ENCODE results near the gene FUT2.

The FUT2 gene

GRCh38 chr19:48734625-48735024, 38.9 kb downstream of the FUT2 start:
- no peak for DNase-seq

- DNase-seq: no peak
Observed at GRCh38 chr19:48735031-48735615, 39.4 kb downstream of the FUT2 start.

GRCh38 chr19:48737360-48737998, 41.7 kb downstream of the FUT2 start:
- no peak for DNase-seq

GRCh38 chr19:48738557-48739403, 43.0 kb downstream of the FUT2 start:
- peak; percentile 92 for DNase-seq

- no peak for DNase-seq
Observed at GRCh38 chr19:48739404-48740163, 43.8 kb downstream of the FUT2 start.

GRCh38 chr19:48740164-48740972, 44.6 kb downstream of the FUT2 start, which contains the start of gene RASIP1:
RASIP1 (minus strand) TSS chr19:48740610; CDS start chr19:48740282, 328 bp downstream.
- no peak for DNase-seq

GRCh38 chr19:48741129-48741999, 45.6 kb downstream of the FUT2 start:
- peak; percentile 27 for DNase-seq

GRCh38 chr19:48742096-48742495, 46.3 kb downstream of the FUT2 start:
- no peak for DNase-seq

GRCh38 chr19:48745208-48745995, 49.6 kb downstream of the FUT2 start:
- DNase-seq: peak; percentile 54

- DNase-seq: no peak
Observed at GRCh38 chr19:48746110-48746509, 50.3 kb downstream of the FUT2 start.

- peak; percentile 59 for DNase-seq
Observed at GRCh38 chr19:48746738-48747575, 51.2 kb downstream of the FUT2 start, which contains the start of gene IZUMO1. IZUMO1 (minus strand) TSS chr19:48746909; CDS start chr19:48745859, 1,050 bp downstream.

- no peak for DNase-seq
Observed at GRCh38 chr19:48749571-48750198, 53.9 kb downstream of the FUT2 start.

GRCh38 chr19:48750351-48750750, 54.6 kb downstream of the FUT2 start:
- DNase-seq: no peak

GRCh38 chr19:48750771-48751504, 55.2 kb downstream of the FUT2 start:
- DNase-seq: no peak

GRCh38 chr19:48751845-48752495, 56.2 kb downstream of the FUT2 start:
- DNase-seq: no peak

- peak; percentile 23 for DNase-seq
Observed at GRCh38 chr19:48752496-48753365, 57.0 kb downstream of the FUT2 start, which contains the start of gene FUT1. FUT1 (minus strand) TSS chr19:48752641; CDS start chr19:48751281, 1,360 bp downstream.

Data from CD4-positive, alpha-beta T cell treated with Interleukin-15 for 1 hour (primary cell).